Trophoblast cell (in vitro differentiated cells and primary cell): ENCODE data around the gene MCTP1.
"Not testable (repeated sequence)": the region's sequence is repeated elsewhere in the genome, so short reads cannot be mapped to it uniquely, and the experiment has no call there.

Source experiments
- DNase-seq, 2 donors: peaks; one replicate each; pipeline ENCODE4 v3.0.0-alpha.2; 2016
- H2AFZ ChIP-seq: 2 replicates; pipeline ENCODE4 v1.6.1; 2013; ENCODE audit warnings: low read length, moderate library complexity, mild to moderate bottlenecking; ENCODE audit not compliant: insufficient read depth, poor library complexity
- H2AK5ac ChIP-seq: 2 replicates; pipeline ENCODE4 v1.6.1; 2013; ENCODE audit warnings: mild to moderate bottlenecking, low read length
- H2BK120ac ChIP-seq: 2 replicates; pipeline ENCODE4 v1.6.1; 2013; ENCODE audit warnings: low read length, mild to moderate bottlenecking, moderate library complexity; ENCODE audit not compliant: insufficient read depth, poor library complexity
- H2BK12ac ChIP-seq: 2 replicates; pipeline ENCODE4 v1.6.1; 2013; ENCODE audit warnings: mild to moderate bottlenecking, low read length, moderate library complexity
- H2BK5ac ChIP-seq: 2 replicates; pipeline ENCODE4 v1.6.1; 2013; ENCODE audit warnings: low read length, low read depth, moderate library complexity, mild to moderate bottlenecking; ENCODE audit not compliant: poor library complexity
- H3K14ac ChIP-seq: 2 replicates; pipeline ENCODE4 v1.6.1; 2013; ENCODE audit warnings: mild to moderate bottlenecking, low read length
- H3K18ac ChIP-seq: 2 replicates; pipeline ENCODE4 v1.6.1; 2013; ENCODE audit warnings: mild to moderate bottlenecking, low read length
- H3K23ac ChIP-seq: 2 replicates; pipeline ENCODE4 v1.6.1; 2013; ENCODE audit warnings: low read length
- H3K27ac ChIP-seq: 2 replicates; pipeline ENCODE4 v1.5.1; 2013; ENCODE audit warnings: low read depth, mild to moderate bottlenecking, inconsistent platforms, low read length, moderate library complexity
- H3K27me3 ChIP-seq: 2 replicates; pipeline ENCODE4 v1.6.1; 2013; ENCODE audit warnings: inconsistent platforms, mild to moderate bottlenecking, low read length, moderate library complexity; ENCODE audit not compliant: insufficient read depth
- H3K36me3 ChIP-seq, 2 experiments: 1 replicate in 1 of 2; 2 replicates in 1 of 2; pipeline ENCODE4 v1.6.1; 2013; ENCODE audit warnings: low read length in 2 of 2, mild to moderate bottlenecking in 2 of 2, moderate library complexity in 1 of 2; ENCODE audit not compliant: insufficient read depth in 2 of 2, control insufficient read depth in 1 of 2
- H3K4ac ChIP-seq: 2 replicates; pipeline ENCODE4 v1.6.1; 2013; ENCODE audit warnings: low read depth, mild to moderate bottlenecking, low read length, moderate library complexity
- H3K4me1 ChIP-seq, 2 experiments: 1 replicate in 1 of 2; 2 replicates in 1 of 2; pipeline ENCODE4 v1.6.1; 2013; ENCODE audit warnings: low read length in 2 of 2, mild to moderate bottlenecking in 2 of 2, moderate library complexity in 1 of 2; ENCODE audit not compliant: insufficient read depth in 2 of 2, control insufficient read depth in 1 of 2
- H3K4me2 ChIP-seq: 2 replicates; pipeline ENCODE4 v1.6.1; 2013; ENCODE audit warnings: inconsistent platforms, mild to moderate bottlenecking, low read length, moderate library complexity
- H3K4me3 ChIP-seq: 2 replicates; pipeline ENCODE4 v1.5.1; 2013; ENCODE audit warnings: mild to moderate bottlenecking, low read depth, low read length, inconsistent platforms
- H3K79me1 ChIP-seq: one replicate; pipeline ENCODE4 v1.6.1; 2013; ENCODE audit warnings: low read length
- H3K79me2 ChIP-seq: 2 replicates; pipeline ENCODE4 v1.6.1; 2013; ENCODE audit warnings: low read length, mild to moderate bottlenecking; ENCODE audit not compliant: control insufficient read depth, insufficient read depth, poor library complexity
- H3K9ac ChIP-seq: 2 replicates; pipeline ENCODE4 v1.6.1; 2013; ENCODE audit warnings: mild to moderate bottlenecking, low read length
- H3K9me3 ChIP-seq: 2 replicates; pipeline ENCODE4 v1.6.1; 2013; ENCODE audit warnings: low read depth, mild to moderate bottlenecking, control low read depth, inconsistent platforms, low read length; ENCODE audit not compliant: insufficient read depth
- H4K12ac ChIP-seq: 2 replicates; pipeline ENCODE4 v1.6.1; 2013; ENCODE audit warnings: low read depth, mild to moderate bottlenecking, low read length, moderate library complexity
- H4K8ac ChIP-seq: 2 replicates; pipeline ENCODE4 v1.6.1; 2013; ENCODE audit warnings: low read depth, mild to moderate bottlenecking, low read length, moderate library complexity
- H4K91ac ChIP-seq: one replicate; pipeline ENCODE4 v1.6.1; 2013; ENCODE audit warnings: low read depth, mild to moderate bottlenecking, low read length, moderate library complexity
- WGBS: extraction: QIAGEN DNeasy Blood & Tissue Kit; methylation state at CpG from one replicate; pipeline ENCODE4 v1.1.7; 2013; ENCODE audit warnings: missing lambda C conversion rate; ENCODE audit not compliant: insufficient read length, insufficient coverage; ENCODE audit errors: extremely low coverage; 5-methylcytosine and 5-hydroxymethylcytosine counted together

The MCTP1 gene

DNA sequence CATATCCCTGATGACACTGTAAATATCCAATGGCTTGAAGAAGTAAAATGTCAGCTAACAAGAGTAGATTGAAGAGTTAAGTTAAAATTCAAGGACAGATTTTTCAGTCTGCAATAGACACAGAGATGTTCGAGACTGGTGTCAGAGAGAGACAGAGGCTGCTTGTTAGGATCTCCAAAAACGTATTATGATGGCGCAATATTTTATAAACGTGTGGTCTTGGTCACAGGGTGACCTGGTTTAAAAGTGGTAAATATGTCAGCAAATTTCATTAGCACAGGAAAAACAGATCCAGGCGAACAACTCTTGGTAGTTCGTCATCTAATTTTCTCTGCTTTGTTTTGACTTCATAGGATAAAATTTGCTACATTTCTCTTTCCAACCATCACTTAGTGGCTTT, 317.4 kb downstream of the MCTP1 start:
- H4K91ac ChIP-seq = no peak overlapping the region
- no CpG with 5 or more reads among the region's 6 CpGs for WGBS
- H2AK5ac ChIP-seq = no peak overlapping the region
- H4K8ac ChIP-seq = no peak overlapping the region
- no peak overlapping the region for H3K14ac ChIP-seq
- H3K4me3 ChIP-seq = no peak overlapping the region
- no peaks in the 10 kb centered on the region for H3K27me3 ChIP-seq
- no peaks in the 10 kb centered on the region for H3K4me1 ChIP-seq
- H4K12ac ChIP-seq = no peak overlapping the region
- no peaks in the 10 kb centered on the region for H3K9me3 ChIP-seq
- H2BK5ac ChIP-seq = no peak overlapping the region
- H3K79me2 ChIP-seq = no peaks in the 10 kb centered on the region
- no peak overlapping the region for H3K4ac ChIP-seq
- no peaks in the 10 kb centered on the region for H3K36me3 ChIP-seq
- H3K4me2 ChIP-seq = no peak overlapping the region
- H3K9ac ChIP-seq = no peak overlapping the region
- DNase-seq = no peak
- no peak overlapping the region for H3K27ac ChIP-seq
- H2AFZ ChIP-seq = no peak overlapping the region
- no peaks in the 10 kb centered on the region for H3K79me1 ChIP-seq
- H3K18ac ChIP-seq = no peak overlapping the region
- no peak overlapping the region for H2BK120ac ChIP-seq
- no peak overlapping the region for H2BK12ac ChIP-seq
- H3K23ac ChIP-seq = no peak overlapping the region

DNA sequence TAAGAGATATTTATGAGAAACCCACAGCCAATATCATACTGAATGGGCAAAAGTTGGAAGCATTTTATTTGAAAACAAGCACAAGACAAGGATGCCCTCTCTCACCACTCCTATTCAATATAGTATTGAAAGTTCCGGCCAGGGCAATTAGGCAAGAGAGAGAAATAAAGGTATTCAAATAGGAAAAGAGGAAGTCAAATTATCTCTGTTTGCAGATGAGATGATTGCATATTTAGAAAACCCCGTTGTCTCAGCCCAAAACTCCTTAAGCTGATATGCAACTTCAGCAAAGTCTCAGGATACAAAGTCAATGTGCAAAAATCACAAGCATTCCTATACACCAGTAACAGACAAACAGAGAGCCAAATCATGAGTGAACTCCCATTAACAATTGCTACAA, 325.6 kb downstream of the MCTP1 start:
- not testable (repeated sequence) for H3K14ac ChIP-seq, H2AFZ ChIP-seq, H3K9ac ChIP-seq, H3K23ac ChIP-seq, H4K12ac ChIP-seq, DNase-seq, H2BK12ac ChIP-seq, H3K9me3 ChIP-seq, H2BK120ac ChIP-seq, H3K27me3 ChIP-seq, H2BK5ac ChIP-seq, H4K91ac ChIP-seq, H4K8ac ChIP-seq, H3K4me2 ChIP-seq, H3K4ac ChIP-seq, H3K4me1 ChIP-seq, H3K36me3 ChIP-seq, H2AK5ac ChIP-seq, H3K27ac ChIP-seq, H3K4me3 ChIP-seq, H3K18ac ChIP-seq, H3K79me2 ChIP-seq, H3K79me1 ChIP-seq
- no CpG with 5 or more reads among the region's 2 CpGs for WGBS

DNA sequence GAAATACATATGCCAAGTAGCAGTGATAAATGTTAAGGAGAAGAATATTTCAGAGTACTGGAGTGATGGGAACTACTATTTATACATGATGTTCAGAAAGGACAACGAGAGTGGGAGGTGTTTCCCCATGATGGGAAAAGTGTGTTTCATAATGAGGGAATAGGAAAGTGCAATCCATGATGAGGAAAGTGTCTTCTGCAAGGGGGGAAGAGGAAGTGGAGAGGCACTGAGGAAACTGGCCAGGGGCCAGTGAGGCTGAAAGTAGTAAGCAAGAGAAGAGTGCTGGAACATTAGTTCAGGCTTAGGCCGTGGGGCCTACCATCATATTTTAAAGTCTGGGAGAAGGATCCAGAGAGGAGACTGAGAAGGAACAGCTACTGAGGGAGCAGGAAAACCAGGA, 339.2 kb downstream of the MCTP1 start:
- Histone ChIP-seq H3K79me2 (no peaks in the 10 kb centered on the region), H3K4me1 (no peaks in the 10 kb centered on the region), H2AFZ (no peak overlapping the region), H3K9ac (no peak overlapping the region), H3K4me3 (no peak overlapping the region), H3K79me1 (no peaks in the 10 kb centered on the region), H3K23ac (no peak overlapping the region), H2BK5ac (no peak overlapping the region), H3K9me3 (no peaks in the 10 kb centered on the region), H4K8ac (no peak overlapping the region), H4K12ac (no peak overlapping the region), H3K36me3 (no peaks in the 10 kb centered on the region), H3K27ac (no peak overlapping the region), H3K4ac (no peak overlapping the region), H2BK120ac (no peak overlapping the region), H4K91ac (no peak overlapping the region), H3K27me3 (no peaks in the 10 kb centered on the region), H3K14ac (no peak overlapping the region), H3K18ac (no peak overlapping the region), H2AK5ac (no peak overlapping the region), H3K4me2 (no peak overlapping the region), H2BK12ac (no peak overlapping the region)
- no CpG with 5 or more reads among the region's 2 CpGs for WGBS
- DNase-seq = no peak

DNA sequence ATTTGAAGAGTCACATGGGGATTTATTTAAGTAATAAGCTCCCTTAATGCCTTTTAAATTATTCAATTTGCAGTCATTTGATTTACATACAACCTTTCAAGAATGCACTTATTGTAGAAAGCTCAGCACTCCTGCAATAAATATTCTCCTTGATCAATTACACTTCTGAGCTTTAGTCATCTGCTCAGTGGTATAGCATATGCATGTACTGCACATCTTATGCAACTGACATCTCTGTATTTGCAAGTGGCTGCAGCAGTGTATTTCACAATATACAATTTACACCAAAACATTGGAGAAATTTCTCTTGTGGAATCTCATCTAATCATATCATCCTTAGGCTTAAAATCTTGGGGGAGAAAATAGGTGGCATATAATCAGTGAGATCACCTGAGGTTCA, 340.7 kb downstream of the MCTP1 start:
- Histone ChIP-seq H3K4me2 (no peak overlapping the region), H3K9ac (no peak overlapping the region), H3K36me3 (no peaks in the 10 kb centered on the region), H2BK120ac (no peak overlapping the region), H2AK5ac (no peak overlapping the region), H2BK12ac (no peak overlapping the region), H3K4ac (no peak overlapping the region), H2BK5ac (no peak overlapping the region), H4K91ac (no peak overlapping the region), H3K79me1 (no peaks in the 10 kb centered on the region), H3K23ac (no peak overlapping the region), H4K12ac (no peak overlapping the region), H3K27ac (no peak overlapping the region), H3K4me1 (no peaks in the 10 kb centered on the region), H3K9me3 (no peaks in the 10 kb centered on the region), H3K14ac (no peak overlapping the region), H3K4me3 (no peak overlapping the region), H4K8ac (no peak overlapping the region), H3K18ac (no peak overlapping the region), H3K27me3 (no peaks in the 10 kb centered on the region), H3K79me2 (no peaks in the 10 kb centered on the region), H2AFZ (no peak overlapping the region)
- no peak for DNase-seq
